WTC11 (cell line): ENCODE measurements around the gene OLFML2B.

ENCODE experiments used
- CREB1 ChIP-seq: sonication (generic); formaldehyde crosslinking; IDR thresholded peaks from 2 replicates; pipeline ENCODE4 v1.8.0; 2023; ENCODE audit warnings: mild to moderate bottlenecking, missing genetic modification reagents
- CREM ChIP-seq: sonication (generic); formaldehyde crosslinking; IDR thresholded peaks from 2 replicates; pipeline ENCODE4 v1.8.1; 2022; ENCODE audit warnings: mild to moderate bottlenecking, missing genetic modification reagents, moderate library complexity
- FOXK1 ChIP-seq: sonication (generic); formaldehyde crosslinking; IDR thresholded peaks from 2 replicates; pipeline ENCODE4 v1.8.0; 2022; ENCODE audit warnings: mild to moderate bottlenecking, moderate library complexity, missing genetic modification reagents
- MLX ChIP-seq: sonication (generic); formaldehyde crosslinking; IDR thresholded peaks from 2 replicates; pipeline ENCODE4 v1.8.1; 2023; ENCODE audit warnings: mild to moderate bottlenecking, missing genetic modification reagents, moderate library complexity
- NR3C1 ChIP-seq: sonication (generic); formaldehyde crosslinking; conservative IDR thresholded peaks from 2 replicates; pipeline ENCODE4 v1.8.1; 2023; ENCODE audit warnings: low read depth, mild to moderate bottlenecking, missing genetic modification reagents
- PREB ChIP-seq: sonication (generic); formaldehyde crosslinking; IDR thresholded peaks from 2 replicates; pipeline ENCODE4 v1.8.1; 2022; ENCODE audit warnings: mild to moderate bottlenecking, missing genetic modification reagents, moderate library complexity, borderline replicate concordance
- TF ChIP-seq, protein P1 (sequence below): sonication (generic); formaldehyde crosslinking; conservative IDR thresholded peaks from 2 replicates; pipeline ENCODE4 v1.8.1; 2022; ENCODE audit warnings: mild to moderate bottlenecking, missing genetic modification reagents
- TF ChIP-seq, protein P2 (sequence below): sonication (generic); formaldehyde crosslinking; IDR thresholded peaks from 2 replicates; pipeline ENCODE4 v1.8.1; 2023; ENCODE audit warnings: mild to moderate bottlenecking, missing genetic modification reagents, borderline replicate concordance
- TF ChIP-seq, protein P3 (sequence below): fragments of 200-600 bp; IDR thresholded peaks from 2 replicates; pipeline ENCODE4 v1.8.0; 2022; ENCODE audit warnings: antibody characterized with exemption

GRCh38 chr1:161956097-161956496 is 67.6 kb downstream of the OLFML2B start:
- no peak for TF ChIP-seq CREM (CRISPR knock-in tag)
- no peak for TF ChIP-seq PREB (CRISPR knock-in tag)
- TF ChIP-seq, protein P1, sequence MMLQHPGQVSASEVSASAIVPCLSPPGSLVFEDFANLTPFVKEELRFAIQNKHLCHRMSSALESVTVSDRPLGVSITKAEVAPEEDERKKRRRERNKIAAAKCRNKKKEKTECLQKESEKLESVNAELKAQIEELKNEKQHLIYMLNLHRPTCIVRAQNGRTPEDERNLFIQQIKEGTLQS (CRISPR knock-in tag), result no peak
- TF ChIP-seq, protein P2, sequence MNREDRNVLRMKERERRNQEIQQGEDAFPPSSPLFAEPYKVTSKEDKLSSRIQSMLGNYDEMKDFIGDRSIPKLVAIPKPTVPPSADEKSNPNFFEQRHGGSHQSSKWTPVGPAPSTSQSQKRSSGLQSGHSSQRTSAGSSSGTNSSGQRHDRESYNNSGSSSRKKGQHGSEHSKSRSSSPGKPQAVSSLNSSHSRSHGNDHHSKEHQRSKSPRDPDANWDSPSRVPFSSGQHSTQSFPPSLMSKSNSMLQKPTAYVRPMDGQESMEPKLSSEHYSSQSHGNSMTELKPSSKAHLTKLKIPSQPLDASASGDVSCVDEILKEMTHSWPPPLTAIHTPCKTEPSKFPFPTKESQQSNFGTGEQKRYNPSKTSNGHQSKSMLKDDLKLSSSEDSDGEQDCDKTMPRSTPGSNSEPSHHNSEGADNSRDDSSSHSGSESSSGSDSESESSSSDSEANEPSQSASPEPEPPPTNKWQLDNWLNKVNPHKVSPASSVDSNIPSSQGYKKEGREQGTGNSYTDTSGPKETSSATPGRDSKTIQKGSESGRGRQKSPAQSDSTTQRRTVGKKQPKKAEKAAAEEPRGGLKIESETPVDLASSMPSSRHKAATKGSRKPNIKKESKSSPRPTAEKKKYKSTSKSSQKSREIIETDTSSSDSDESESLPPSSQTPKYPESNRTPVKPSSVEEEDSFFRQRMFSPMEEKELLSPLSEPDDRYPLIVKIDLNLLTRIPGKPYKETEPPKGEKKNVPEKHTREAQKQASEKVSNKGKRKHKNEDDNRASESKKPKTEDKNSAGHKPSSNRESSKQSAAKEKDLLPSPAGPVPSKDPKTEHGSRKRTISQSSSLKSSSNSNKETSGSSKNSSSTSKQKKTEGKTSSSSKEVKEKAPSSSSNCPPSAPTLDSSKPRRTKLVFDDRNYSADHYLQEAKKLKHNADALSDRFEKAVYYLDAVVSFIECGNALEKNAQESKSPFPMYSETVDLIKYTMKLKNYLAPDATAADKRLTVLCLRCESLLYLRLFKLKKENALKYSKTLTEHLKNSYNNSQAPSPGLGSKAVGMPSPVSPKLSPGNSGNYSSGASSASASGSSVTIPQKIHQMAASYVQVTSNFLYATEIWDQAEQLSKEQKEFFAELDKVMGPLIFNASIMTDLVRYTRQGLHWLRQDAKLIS (CRISPR knock-in tag), result no peak
- TF ChIP-seq MLX (CRISPR knock-in tag), result no peak
- TF ChIP-seq, protein P3, sequence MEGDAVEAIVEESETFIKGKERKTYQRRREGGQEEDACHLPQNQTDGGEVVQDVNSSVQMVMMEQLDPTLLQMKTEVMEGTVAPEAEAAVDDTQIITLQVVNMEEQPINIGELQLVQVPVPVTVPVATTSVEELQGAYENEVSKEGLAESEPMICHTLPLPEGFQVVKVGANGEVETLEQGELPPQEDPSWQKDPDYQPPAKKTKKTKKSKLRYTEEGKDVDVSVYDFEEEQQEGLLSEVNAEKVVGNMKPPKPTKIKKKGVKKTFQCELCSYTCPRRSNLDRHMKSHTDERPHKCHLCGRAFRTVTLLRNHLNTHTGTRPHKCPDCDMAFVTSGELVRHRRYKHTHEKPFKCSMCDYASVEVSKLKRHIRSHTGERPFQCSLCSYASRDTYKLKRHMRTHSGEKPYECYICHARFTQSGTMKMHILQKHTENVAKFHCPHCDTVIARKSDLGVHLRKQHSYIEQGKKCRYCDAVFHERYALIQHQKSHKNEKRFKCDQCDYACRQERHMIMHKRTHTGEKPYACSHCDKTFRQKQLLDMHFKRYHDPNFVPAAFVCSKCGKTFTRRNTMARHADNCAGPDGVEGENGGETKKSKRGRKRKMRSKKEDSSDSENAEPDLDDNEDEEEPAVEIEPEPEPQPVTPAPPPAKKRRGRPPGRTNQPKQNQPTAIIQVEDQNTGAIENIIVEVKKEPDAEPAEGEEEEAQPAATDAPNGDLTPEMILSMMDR, result no peak
- TF ChIP-seq FOXK1 (CRISPR knock-in tag), result no peak
- TF ChIP-seq NR3C1, result no peak
- TF ChIP-seq CREB1 (CRISPR knock-in tag), result no peak
